ENCODE results near the gene SCGB1A1.

The SCGB1A1 gene

GRCh38 chr11:62398011-62398994 is 20.5 kb upstream of the SCGB1A1 start:
- no peak for DNase-seq

GRCh38 chr11:62399172-62399877 is 19.5 kb upstream of the SCGB1A1 start:
- no peak for DNase-seq

- no peak for DNase-seq
Observed at GRCh38 chr11:62399878-62400266, 19.0 kb upstream of the SCGB1A1 start.

- DNase-seq = no peak
Observed at GRCh38 chr11:62400281-62400680, 18.6 kb upstream of the SCGB1A1 start.

- DNase-seq = no peak
Observed at GRCh38 chr11:62400760-62401159, 18.1 kb upstream of the SCGB1A1 start.

GRCh38 chr11:62401356-62401755 is 17.5 kb upstream of the SCGB1A1 start:
- no peak for DNase-seq

- no peak for DNase-seq
Observed at GRCh38 chr11:62401811-62402210, 17.0 kb upstream of the SCGB1A1 start.

GRCh38 chr11:62402226-62402959 is 16.4 kb upstream of the SCGB1A1 start:
- peak; percentile 19 for DNase-seq

GRCh38 chr11:62402960-62403730 is 15.7 kb upstream of the SCGB1A1 start:
- DNase-seq = no peak

- no peak for DNase-seq
Observed at GRCh38 chr11:62404435-62404834, 14.4 kb upstream of the SCGB1A1 start.

GRCh38 chr11:62404901-62405300 is 13.9 kb upstream of the SCGB1A1 start:
- no peak for DNase-seq

- DNase-seq = no peak
Observed at GRCh38 chr11:62406034-62406433, 12.8 kb upstream of the SCGB1A1 start.

GRCh38 chr11:62409831-62410230 is 9.0 kb upstream of the SCGB1A1 start:
- DNase-seq = no peak

GRCh38 chr11:62410972-62411371 is 7.9 kb upstream of the SCGB1A1 start:
- DNase-seq = no peak

- DNase-seq = no peak
Observed at GRCh38 chr11:62411524-62411923, 7.3 kb upstream of the SCGB1A1 start.

- DNase-seq = no peak
Observed at GRCh38 chr11:62413060-62413696, 5.7 kb upstream of the SCGB1A1 start.

GRCh38 chr11:62416596-62416995 is 2.2 kb upstream of the SCGB1A1 start:
- no peak for DNase-seq

- DNase-seq = no peak
Observed at GRCh38 chr11:62418136-62418535, 697 bp upstream of the SCGB1A1 start.

- DNase-seq = no peak
Observed at GRCh38 chr11:62419314-62419929, 589 bp downstream of the SCGB1A1 start.

GRCh38 chr11:62419943-62420342 is 1.1 kb downstream of the SCGB1A1 start:
- no peak for DNase-seq

- DNase-seq = no peak
Observed at GRCh38 chr11:62420882-62421281, 2.0 kb downstream of the SCGB1A1 start.

GRCh38 chr11:62421996-62422395 is 3.2 kb downstream of the SCGB1A1 start:
- DNase-seq = no peak

All from activated CD4-positive, alpha-beta T cell treated with anti-CD3 and anti-CD28 coated beads for 1 hour (primary cell).